Calu3 (cell line): ENCODE data around the gene DAB1. TPM values are rescaled to one million over a fixed set of nuclear protein-coding genes. Genes with fewer than 3 reads are reported as not detected.

Experiments
- BruUV-seq: library from RNA; stranded (reverse); fragments of 400-500 nt; replicated peaks from 2 replicates; lab custom pipeline; 2021; lab: Mats Ljungman, UMichigan
- CTCF ChIA-PET: fragments of 300-600 bp; sonication (Branson Sonifier 250); formaldehyde crosslinking; loops from one replicate; lab custom pipeline; 2022; ENCODE audit warnings: antibody characterized with exemption; lab: Charles Lee
- DNase-seq: peaks from one replicate; pipeline ENCODE4 v3.0.0; 2022
- H3K27ac Mint-ChIP-seq: one replicate; pipeline ENCODE4 v1.8.0; 2022; ENCODE audit warnings: mixed read lengths; ENCODE audit not compliant: unreplicated experiment
- H3K27me3 Mint-ChIP-seq: one replicate; pipeline ENCODE4 v1.8.0; 2022; ENCODE audit warnings: mixed read lengths; ENCODE audit not compliant: unreplicated experiment
- H3K36me3 Mint-ChIP-seq: one replicate; pipeline ENCODE4 v1.8.0; 2022; ENCODE audit warnings: mild to moderate bottlenecking, moderate library complexity, mixed read lengths; ENCODE audit not compliant: insufficient read depth, unreplicated experiment
- H3K4me1 Mint-ChIP-seq: one replicate; pipeline ENCODE4 v1.8.0; 2022; ENCODE audit warnings: mild to moderate bottlenecking, low read depth, mixed read lengths; ENCODE audit not compliant: unreplicated experiment
- H3K4me3 Mint-ChIP-seq: one replicate; pipeline ENCODE4 v1.8.0; 2022; ENCODE audit warnings: mild to moderate bottlenecking, low read depth, moderate library complexity, mixed read lengths; ENCODE audit not compliant: unreplicated experiment
- H3K9me3 Mint-ChIP-seq: one replicate; pipeline ENCODE4 v1.8.0; 2022; ENCODE audit warnings: low read depth, mixed read lengths; ENCODE audit not compliant: unreplicated experiment
- intact Hi-C: fragments of 100-400 bp; cut with micrococcal nuclease; formaldehyde crosslinking; loops from one replicate; pipeline ENCODE4 v1.10.0; 2022; ENCODE audit not compliant: unreplicated experiment
- total RNA-seq: library from RNA; stranded (reverse); gene quantifications from 2 replicates; pipeline ENCODE4 v1.2.3, GENCODE V29; 2022
- TF ChIP-seq, protein P1 (sequence below): fragments of 200-600 bp; IDR thresholded peaks from one replicate; pipeline ENCODE4 v1.8.0; 2022; ENCODE audit warnings: antibody characterized with exemption; ENCODE audit not compliant: unreplicated experiment

DAB1 gene
- total RNA-seq, 1 experiment from 2014 or later = not detected

DNA sequence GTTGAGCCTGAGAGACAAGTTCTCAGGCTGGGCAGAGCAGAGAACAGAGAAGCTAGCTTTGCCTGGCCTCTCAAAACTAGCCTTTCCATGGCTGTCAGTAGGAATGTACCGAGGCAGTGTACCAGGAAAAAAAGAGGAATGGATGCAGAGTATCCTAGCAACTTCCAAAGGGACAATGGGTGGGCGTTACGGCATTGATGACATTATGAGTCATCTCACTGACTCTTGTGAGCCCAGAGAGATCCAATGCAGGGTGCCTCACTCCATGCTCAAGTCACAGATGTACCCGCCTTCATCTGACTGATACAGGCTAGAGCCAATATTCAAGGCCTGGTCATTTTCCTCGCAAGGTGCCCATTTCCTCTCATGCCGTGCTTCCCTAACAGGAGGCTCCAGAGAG is 406.7 kb downstream of the DAB1 start:
- intact Hi-C loops = no loop called here
- no peak overlapping the region for H3K27ac Mint-ChIP-seq
- no peaks in the 10 kb centered on the region for H3K36me3 Mint-ChIP-seq
- H3K27me3 Mint-ChIP-seq = no peaks in the 10 kb centered on the region
- H3K4me3 Mint-ChIP-seq = no peak overlapping the region
- peaks cover 6% of the 10 kb centered on the region for H3K9me3 Mint-ChIP-seq
- CTCF ChIA-PET = no interaction called here
- BruUV-seq = no TSS peak
- TF ChIP-seq, protein P1, sequence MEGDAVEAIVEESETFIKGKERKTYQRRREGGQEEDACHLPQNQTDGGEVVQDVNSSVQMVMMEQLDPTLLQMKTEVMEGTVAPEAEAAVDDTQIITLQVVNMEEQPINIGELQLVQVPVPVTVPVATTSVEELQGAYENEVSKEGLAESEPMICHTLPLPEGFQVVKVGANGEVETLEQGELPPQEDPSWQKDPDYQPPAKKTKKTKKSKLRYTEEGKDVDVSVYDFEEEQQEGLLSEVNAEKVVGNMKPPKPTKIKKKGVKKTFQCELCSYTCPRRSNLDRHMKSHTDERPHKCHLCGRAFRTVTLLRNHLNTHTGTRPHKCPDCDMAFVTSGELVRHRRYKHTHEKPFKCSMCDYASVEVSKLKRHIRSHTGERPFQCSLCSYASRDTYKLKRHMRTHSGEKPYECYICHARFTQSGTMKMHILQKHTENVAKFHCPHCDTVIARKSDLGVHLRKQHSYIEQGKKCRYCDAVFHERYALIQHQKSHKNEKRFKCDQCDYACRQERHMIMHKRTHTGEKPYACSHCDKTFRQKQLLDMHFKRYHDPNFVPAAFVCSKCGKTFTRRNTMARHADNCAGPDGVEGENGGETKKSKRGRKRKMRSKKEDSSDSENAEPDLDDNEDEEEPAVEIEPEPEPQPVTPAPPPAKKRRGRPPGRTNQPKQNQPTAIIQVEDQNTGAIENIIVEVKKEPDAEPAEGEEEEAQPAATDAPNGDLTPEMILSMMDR = no peak
- no peaks in the 10 kb centered on the region for H3K4me1 Mint-ChIP-seq
- DNase-seq = no peak

DNA sequence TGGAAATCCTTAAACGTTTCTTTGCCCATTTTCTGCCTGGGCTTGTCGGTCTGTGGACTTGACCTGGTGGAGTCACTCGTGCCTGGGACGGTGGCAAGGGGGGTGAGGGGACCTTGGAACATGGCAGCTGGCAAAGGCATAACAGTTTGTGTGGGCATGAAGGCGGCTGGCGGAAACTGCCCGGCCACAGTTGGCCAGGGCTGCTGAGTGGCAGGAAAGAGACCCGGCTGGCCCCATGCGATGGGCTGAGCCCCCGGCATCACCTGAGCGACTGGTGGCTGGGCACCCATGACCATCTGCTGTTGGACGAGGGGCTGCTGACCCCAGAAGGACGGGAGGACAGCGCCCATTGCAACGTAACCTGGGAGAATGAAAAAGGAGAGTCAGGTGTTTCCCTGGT is 408.8 kb downstream of the DAB1 start:
- Mint-ChIP-seq H3K4me1 (no peaks in the 10 kb centered on the region), H3K36me3 (no peaks in the 10 kb centered on the region), H3K27me3 (no peaks in the 10 kb centered on the region), H3K9me3 (peaks cover 4% of the 10 kb centered on the region), H3K4me3 (no peak overlapping the region), H3K27ac (no peak overlapping the region)
- intact Hi-C loops = no loop called here
- no TSS peak for BruUV-seq
- CTCF ChIA-PET = no interaction called here
- DNase-seq = no peak
- TF ChIP-seq, protein P1 = no peak

DNA sequence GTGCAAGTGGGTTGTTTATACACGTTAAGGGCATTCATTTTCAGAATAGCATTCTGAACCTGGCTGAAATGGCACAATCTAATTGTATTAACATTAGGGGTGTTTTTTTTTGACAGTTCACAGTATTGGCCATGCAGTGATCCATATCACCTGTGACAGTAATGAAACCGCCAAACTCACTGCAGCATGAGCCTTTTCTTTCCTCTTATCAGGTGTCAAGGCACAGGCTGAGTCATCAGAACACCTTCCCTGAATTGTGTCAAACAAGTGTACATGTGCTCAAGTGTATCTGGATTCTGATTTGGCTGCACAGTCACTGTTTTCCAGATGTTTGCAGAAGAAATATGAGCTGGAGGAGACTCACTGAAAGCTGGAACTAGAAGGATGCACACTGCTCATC is 410.3 kb downstream of the DAB1 start:
- Mint-ChIP-seq H3K27me3 (no peaks in the 10 kb centered on the region), H3K36me3 (no peaks in the 10 kb centered on the region), H3K4me1 (no peaks in the 10 kb centered on the region), H3K9me3 (peaks cover 2% of the 10 kb centered on the region), H3K27ac (no peak overlapping the region), H3K4me3 (no peak overlapping the region)
- TF ChIP-seq, protein P1 = no peak
- CTCF ChIA-PET = no interaction called here
- intact Hi-C loops = no loop called here
- BruUV-seq = no TSS peak
- DNase-seq = no peak

DNA sequence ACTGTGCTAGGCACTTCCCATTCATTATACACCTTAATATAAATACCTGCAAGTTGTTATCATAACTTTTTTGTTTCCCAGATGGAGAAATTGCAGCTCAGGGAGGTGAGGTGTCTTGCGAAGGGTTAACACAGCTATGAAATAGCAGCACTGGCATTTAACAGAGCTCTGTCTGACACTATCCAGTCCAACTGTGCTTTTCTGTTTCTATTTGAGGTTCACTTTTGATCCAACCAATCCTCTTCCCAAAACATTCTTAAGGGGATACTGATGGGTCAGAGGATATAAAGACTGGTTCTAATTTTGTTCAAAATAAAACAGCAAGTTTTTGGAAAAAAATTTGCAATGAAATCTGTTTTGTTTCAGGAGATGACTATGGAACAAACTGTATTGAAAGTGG is 411.5 kb downstream of the DAB1 start:
- DNase-seq = no peak
- Mint-ChIP-seq H3K4me1 (no peaks in the 10 kb centered on the region), H3K36me3 (no peaks in the 10 kb centered on the region), H3K9me3 (peaks cover 2% of the 10 kb centered on the region), H3K4me3 (no peak overlapping the region), H3K27ac (no peak overlapping the region), H3K27me3 (no peaks in the 10 kb centered on the region)
- CTCF ChIA-PET = no interaction called here
- TF ChIP-seq, protein P1 = no peak
- intact Hi-C loops = no loop called here
- BruUV-seq = no TSS peak
